ENCODE measurements around the gene NPAS3.

- TF ChIP-seq CTCF (IDR thresholded peaks at IDR 0.05) (no peak), ZFX (IDR thresholded peaks at IDR 0.05; ENCODE audit: borderline replicate concordance) (no peak)
These were observed 5.6 kb upstream of the NPAS3 start for GRCh38 chr14:32932914-32933628.

Measured in 22Rv1 (cell line).